Activated T-helper 1 cell treated with anti-CD3 and anti-CD28 coated beads, Interleukin-12 subunit alpha, Interleukin-12 subunit beta, Interleukin-2, Interleukin-4 antibody, amounts not matched to agents 30 ng/mL and 10 ng/mL and 1 ng/mL, durations not matched to agents 14 hours and 24 hours and 36 hours (primary cell): ENCODE measurements around the gene TCP11L2. TPM values are rescaled to one million over a fixed set of nuclear protein-coding genes. Genes with fewer than 3 reads are reported as not detected.

Experiments
- DNase-seq: peaks from one replicate; pipeline ENCODE4 v3.0.0; 2021; ENCODE audit warnings: low spot score
- H3K27ac Mint-ChIP-seq: one replicate; pipeline ENCODE4 v1.8.0; 2021; ENCODE audit warnings: mild to moderate bottlenecking, mixed read lengths
- H3K27me3 Mint-ChIP-seq: one replicate; pipeline ENCODE4 v1.8.0; 2022; ENCODE audit warnings: mild to moderate bottlenecking, moderate library complexity, mixed read lengths; ENCODE audit not compliant: insufficient read depth
- H3K36me3 Mint-ChIP-seq: one replicate; pipeline ENCODE4 v1.8.0; 2021; ENCODE audit warnings: low read depth, mixed read lengths
- H3K4me1 Mint-ChIP-seq: one replicate; pipeline ENCODE4 v1.8.0; 2021; ENCODE audit warnings: low read depth, mixed read lengths
- H3K4me3 Mint-ChIP-seq: one replicate; pipeline ENCODE4 v1.8.0; 2021; ENCODE audit warnings: mild to moderate bottlenecking, moderate library complexity, mixed read lengths
- H3K9me3 Mint-ChIP-seq: one replicate; pipeline ENCODE4 v1.8.0; 2021; ENCODE audit warnings: mixed read lengths
- intact Hi-C: fragments of 100-400 bp; cut with micrococcal nuclease; formaldehyde crosslinking; loops from one replicate; pipeline ENCODE4 v1.15.1; 2024
- total RNA-seq: library from RNA; stranded (reverse); gene quantifications from 2 replicates; pipeline ENCODE4 v1.2.3, GENCODE V29; 2022

The TCP11L2 gene
- total RNA-seq, 1 donor from 2014 or later = 4.3 TPM

DNA sequence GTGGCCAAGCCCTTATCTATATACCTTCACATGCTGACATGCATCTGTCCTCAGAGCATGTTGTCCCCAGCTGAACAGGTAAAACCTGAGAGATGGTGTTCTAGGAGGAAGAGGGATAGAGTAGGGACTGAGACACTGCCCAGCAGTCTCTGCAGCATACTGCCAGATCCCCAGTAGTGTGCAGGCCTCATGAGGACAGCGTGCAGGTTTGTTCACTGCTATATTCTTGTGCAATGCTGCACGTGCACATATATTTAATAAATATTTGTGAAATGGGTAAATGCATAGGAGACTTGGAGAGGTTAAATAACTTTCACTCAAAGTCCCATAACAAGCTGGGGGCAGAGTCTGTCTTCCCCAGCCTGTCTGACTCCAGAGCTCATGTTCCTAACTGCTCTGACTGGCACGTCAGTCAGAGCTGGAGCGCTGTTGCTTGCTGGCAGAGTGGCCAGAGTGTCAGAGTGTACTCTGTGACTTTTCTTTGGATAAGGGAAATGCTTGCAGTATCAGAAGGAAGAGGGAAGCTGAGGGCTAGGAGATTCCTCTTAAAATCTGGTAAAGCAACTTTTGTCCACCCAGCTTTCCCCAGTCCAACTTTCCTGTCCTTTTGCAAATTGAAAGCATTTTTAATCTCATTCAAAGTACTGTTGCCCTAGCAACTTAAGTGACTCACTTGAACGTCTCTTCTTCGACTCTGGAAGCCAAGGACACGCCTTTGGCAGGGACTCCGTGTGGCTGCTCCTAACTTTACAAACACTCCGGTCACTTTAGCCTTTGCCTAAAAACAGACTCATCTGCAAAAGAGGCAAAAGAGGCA, 40.1 kb downstream of the TCP11L2 start:
- Mint-ChIP-seq H3K27me3 (no peaks in the 10 kb centered on the region), H3K36me3 (peaks cover 6% of the 10 kb centered on the region), H3K9me3 (no peaks in the 10 kb centered on the region), H3K27ac (no peak overlapping the region), H3K4me3 (no peak overlapping the region), H3K4me1 (no peaks in the 10 kb centered on the region)
- no peak for DNase-seq
- intact Hi-C loops = no loop called here

DNA sequence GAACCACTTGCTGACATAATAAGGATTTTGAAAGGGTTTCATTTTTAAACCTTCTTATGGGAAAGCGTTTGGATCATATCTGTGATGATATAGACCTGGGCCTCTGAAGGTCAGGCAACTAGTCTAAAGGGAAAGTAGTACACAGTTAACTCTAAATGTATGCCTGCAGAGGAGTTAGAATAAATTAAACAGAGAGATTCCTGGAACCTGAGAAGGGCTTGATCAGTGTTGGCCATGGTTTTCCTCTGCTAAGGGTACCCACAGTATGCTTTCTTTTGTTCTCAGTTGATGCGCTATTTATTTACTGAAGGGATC, 40.6 kb downstream of the TCP11L2 start:
- Mint-ChIP-seq H3K27me3 (no peaks in the 10 kb centered on the region), H3K9me3 (no peaks in the 10 kb centered on the region), H3K4me1 (no peaks in the 10 kb centered on the region), H3K4me3 (no peak overlapping the region), H3K27ac (no peak overlapping the region), H3K36me3 (peaks cover 5% of the 10 kb centered on the region)
- no peak for DNase-seq
- intact Hi-C loops = no loop called here

DNA sequence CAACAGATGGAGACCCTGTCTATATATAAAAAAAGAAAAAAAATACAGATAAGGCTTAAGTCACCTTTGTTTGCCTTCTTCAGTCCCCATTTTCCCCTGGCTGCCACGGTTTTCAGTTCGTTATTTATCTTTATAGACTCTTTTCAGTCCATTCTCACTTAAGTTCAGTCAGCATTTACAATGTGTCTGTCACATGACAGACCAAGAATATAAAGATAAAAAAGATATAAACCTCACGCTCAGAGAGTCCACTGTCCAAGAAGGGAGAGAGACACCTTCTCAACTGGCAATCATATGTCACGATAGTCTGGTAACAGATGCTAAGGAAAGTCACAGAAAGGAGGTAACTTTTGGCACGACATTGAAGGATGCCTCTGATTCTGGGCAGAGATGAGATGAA, 41.6 kb downstream of the TCP11L2 start:
- Mint-ChIP-seq H3K9me3 (no peaks in the 10 kb centered on the region), H3K36me3 (peaks cover 5% of the 10 kb centered on the region), H3K27ac (no peak overlapping the region), H3K4me3 (no peak overlapping the region), H3K27me3 (no peaks in the 10 kb centered on the region), H3K4me1 (no peaks in the 10 kb centered on the region)
- intact Hi-C loops = no loop called here
- DNase-seq = no peak

DNA sequence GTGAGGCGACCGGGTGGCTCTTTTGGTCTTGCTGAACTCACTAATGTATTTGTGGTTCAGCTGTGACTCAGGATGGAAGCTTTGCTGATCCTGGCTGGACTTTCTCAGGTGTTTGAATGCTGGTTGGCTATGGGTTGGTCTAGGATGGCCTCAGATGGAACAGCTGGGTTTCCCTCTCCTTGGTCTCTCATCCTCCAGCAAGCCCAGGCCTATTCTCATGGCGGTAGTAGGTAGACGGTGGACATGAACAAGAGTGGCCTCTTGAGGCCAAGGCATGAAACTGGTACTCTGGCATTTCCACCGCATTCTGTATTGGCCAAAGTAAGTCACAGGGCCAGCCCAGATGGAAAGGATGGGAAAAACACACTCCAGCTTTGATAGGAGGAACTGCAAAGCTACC, 43.2 kb downstream of the TCP11L2 start:
- H3K27me3 Mint-ChIP-seq = peaks cover 4% of the 10 kb centered on the region
- H3K36me3 Mint-ChIP-seq = peaks cover 5% of the 10 kb centered on the region
- H3K9me3 Mint-ChIP-seq = no peaks in the 10 kb centered on the region
- no peak overlapping the region for H3K27ac Mint-ChIP-seq
- no peaks in the 10 kb centered on the region for H3K4me1 Mint-ChIP-seq
- H3K4me3 Mint-ChIP-seq = no peak overlapping the region
- no peak for DNase-seq
- intact Hi-C loops = no loop called here

DNA sequence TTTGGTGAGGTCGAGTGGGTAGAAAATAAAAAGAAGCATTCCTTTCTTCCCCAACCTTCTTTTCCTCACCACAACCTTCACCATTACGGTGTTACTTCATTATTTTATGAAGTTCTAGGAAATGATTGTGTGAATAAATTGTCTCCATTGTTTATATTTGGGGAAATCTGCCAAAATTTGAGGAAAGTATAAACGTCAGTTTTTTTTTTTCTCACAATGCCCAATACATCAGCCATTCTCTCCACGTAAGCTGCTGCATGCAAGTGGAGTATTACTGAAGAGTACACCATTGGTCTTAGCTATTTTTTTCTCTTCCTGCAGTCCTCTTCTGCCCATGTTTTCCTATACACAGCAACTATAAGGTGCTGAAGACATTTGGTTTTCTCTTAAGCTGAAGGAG, 45.9 kb downstream of the TCP11L2 start:
- H3K9me3 Mint-ChIP-seq = no peaks in the 10 kb centered on the region
- no peak overlapping the region for H3K27ac Mint-ChIP-seq
- H3K36me3 Mint-ChIP-seq = peaks cover 3% of the 10 kb centered on the region
- no peak for DNase-seq
- H3K4me3 Mint-ChIP-seq = no peak overlapping the region
- H3K4me1 Mint-ChIP-seq = no peaks in the 10 kb centered on the region
- peaks cover 8% of the 10 kb centered on the region for H3K27me3 Mint-ChIP-seq
- intact Hi-C loops = no loop called here

DNA sequence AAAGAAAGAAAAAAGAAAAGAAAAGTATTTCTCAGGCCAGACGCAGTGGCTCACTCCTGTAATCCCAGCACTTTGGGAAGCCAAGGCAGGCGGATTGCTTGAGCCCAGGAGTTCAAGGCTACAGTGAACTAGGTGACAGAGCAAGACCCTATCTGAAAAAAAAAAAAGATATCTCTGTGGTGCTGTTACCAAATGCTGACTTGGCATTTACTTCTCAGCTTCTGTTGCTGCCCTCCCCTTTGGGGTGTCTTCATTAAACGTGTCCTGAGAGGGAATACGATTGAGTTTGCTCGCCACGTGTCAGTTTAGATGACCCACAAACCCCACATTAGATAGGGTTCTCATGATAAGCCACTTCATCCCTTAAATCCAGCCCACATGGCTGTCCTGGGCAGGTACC, 50.6 kb downstream of the TCP11L2 start:
- H3K36me3 Mint-ChIP-seq = peaks cover under 1% of the 10 kb centered on the region
- peaks cover 9% of the 10 kb centered on the region for H3K4me1 Mint-ChIP-seq
- peaks cover 8% of the 10 kb centered on the region for H3K27me3 Mint-ChIP-seq
- DNase-seq = no peak
- intact Hi-C loops = loop anchor here (10.0 kb wide), 1 partner anchor 492 kb away; no protein-coding TSS in a partner anchor
- no peak overlapping the region for H3K27ac Mint-ChIP-seq
- no peaks in the 10 kb centered on the region for H3K9me3 Mint-ChIP-seq
- no peak overlapping the region for H3K4me3 Mint-ChIP-seq

DNA sequence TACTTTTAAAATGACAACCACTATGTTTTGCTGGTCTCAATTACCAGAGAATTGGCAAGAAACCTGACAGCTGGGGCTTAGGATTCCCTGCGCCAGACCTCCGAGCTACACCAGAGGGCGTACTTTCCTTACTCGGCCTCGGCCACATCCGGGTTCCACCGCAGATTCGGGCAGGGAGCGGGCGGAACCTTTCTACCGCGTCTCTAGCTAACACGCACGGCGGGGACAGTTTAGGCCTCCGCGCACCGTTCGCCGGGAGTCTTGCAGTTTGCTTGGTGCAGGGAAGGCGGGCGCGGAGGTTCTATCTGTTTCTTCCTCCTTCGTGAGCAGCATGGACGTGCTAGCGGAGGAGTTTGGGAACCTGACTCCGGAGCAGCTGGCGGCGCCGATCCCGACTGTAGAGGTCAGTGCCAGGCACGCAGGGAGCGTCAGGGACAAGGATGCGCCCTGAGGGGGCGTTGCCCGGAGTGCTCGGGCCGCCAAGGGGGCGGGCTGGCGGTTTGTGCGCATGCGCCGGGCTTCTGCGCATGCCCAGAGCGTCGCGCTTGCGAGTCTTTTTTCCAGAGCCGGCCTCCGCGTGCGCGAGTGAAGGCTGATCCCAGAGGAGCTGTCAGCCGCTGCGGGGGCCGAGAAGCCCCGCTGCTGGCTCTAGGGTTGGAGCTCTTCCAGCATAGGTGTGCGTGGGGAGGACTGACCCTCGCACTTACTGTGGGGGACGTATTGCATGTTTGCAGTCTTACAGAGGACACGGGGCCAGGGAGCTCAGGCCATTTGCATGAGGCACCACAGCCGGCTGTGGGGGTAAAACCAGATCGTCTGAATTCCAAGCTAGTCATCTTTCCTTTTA, 55.2 kb downstream of the TCP11L2 start, which contains the start of gene POLR3B:
Gene POLR3B (plus strand): TSS at position 200 of the 847 bp plus-strand sequence. CDS start 132 bp downstream, at position 332.
- Mint-ChIP-seq H3K9me3 (no peaks in the 10 kb centered on the region), H3K4me3 (peak within 1 kb of the TSS; percentile 85), H3K27ac (peak within 1 kb of the TSS; percentile 79), H3K36me3 (peaks cover 4% of the 10 kb centered on the region), H3K4me1 (peaks cover 16% of the 10 kb centered on the region), H3K27me3 (no peaks in the 10 kb centered on the region)
- DNase-seq = peak; percentile 94
- intact Hi-C loops = loop anchor here (1.0 to 10.0 kb wide), 12 partner anchors 29 to 1120 kb away; partner anchors contain the start of genes APPL2, C12orf75, CRY1 and MTERF2

DNA sequence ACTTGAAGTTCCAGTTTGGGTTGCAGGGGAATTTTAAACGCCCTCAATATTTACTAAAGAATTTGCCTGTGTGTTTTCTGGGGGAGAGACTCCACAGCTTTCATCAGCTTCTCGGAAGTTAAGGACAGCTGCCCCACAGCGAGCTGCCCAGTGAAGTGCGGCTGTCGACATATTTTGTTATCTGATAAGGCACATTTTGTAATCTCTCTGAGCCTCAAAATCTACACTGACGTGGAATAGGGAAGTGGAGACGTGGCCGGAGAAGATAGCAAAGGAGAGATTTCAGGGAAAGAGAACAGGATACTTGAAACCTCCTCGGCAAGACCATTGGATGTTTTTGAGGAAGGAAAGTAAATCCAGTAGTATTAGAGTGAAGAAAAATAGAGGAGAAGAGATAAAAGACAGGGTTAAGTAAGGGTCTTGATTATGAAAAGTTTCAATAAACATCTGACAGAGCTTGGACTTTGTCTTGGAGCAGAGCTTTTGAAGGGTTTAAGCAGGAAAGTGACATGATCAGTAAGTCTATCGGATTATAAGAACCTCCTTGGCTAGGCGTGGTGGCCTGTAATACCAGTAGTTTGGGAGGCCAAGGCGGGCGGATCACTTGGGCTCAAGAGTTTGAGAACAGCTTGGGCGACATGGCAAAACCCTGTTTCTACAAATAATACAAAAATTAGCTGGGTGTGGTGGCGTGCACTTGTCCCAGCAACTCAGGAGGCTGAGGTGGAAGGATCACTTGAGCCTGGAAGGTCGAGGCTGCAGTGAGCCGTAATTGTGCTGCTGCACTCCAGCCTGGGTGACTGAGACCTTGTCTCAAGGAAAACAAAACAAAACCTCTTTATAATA, 56.1 kb downstream of the TCP11L2 start:
- DNase-seq = no peak
- intact Hi-C loops = loop anchor here (1.0 to 10.0 kb wide), 3 partner anchors 486 to 1121 kb away; partner anchors contain the start of genes APPL2 and MTERF2
- no peaks in the 10 kb centered on the region for H3K27me3 Mint-ChIP-seq
- peaks cover 16% of the 10 kb centered on the region for H3K4me1 Mint-ChIP-seq
- H3K4me3 Mint-ChIP-seq = peak overlapping the region; percentile 85
- H3K27ac Mint-ChIP-seq = peak overlapping the region; percentile 79
- H3K36me3 Mint-ChIP-seq = peaks cover 4% of the 10 kb centered on the region
- H3K9me3 Mint-ChIP-seq = no peaks in the 10 kb centered on the region

DNA sequence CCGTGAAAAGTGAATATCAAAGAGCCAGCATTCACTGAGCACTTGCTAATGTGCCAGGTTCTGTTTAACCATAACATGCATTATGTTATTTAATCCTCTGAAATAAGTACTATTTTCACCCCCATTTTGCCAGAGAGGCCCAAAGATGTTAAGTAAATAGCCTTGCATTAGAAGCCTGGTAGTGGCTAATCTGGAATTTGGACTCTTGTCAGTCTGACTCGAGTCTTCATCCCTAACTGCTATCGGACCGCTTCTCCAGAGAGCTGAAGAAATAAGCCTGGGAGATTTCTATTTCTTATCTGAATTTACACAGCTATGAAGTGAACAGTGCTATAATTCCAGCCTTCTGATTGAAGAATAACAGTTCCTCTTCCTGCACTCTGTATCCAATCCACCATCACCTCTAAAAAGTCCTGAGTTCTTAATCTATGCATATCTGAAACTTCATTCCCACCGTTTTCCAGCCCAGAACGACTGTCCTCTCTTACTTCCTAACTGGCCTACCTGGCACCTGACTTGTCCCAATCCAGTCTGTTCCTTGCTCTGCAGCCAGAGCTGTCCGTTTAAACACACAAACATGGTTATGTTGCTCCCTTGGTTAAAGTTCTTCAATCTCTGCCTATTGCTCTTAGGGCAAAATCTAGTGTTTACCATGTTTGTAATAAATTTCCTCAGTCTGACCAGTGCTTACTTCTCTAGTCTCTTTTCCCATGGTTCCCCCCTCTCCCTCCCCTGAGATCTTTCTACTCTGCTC, 57.3 kb downstream of the TCP11L2 start:
- intact Hi-C loops = loop anchor here (5.0 to 10.0 kb wide), 2 partner anchors 485 to 1123 kb away; partner anchors contain the start of gene APPL2
- no peak overlapping the region for H3K4me3 Mint-ChIP-seq
- no peak for DNase-seq

DNA sequence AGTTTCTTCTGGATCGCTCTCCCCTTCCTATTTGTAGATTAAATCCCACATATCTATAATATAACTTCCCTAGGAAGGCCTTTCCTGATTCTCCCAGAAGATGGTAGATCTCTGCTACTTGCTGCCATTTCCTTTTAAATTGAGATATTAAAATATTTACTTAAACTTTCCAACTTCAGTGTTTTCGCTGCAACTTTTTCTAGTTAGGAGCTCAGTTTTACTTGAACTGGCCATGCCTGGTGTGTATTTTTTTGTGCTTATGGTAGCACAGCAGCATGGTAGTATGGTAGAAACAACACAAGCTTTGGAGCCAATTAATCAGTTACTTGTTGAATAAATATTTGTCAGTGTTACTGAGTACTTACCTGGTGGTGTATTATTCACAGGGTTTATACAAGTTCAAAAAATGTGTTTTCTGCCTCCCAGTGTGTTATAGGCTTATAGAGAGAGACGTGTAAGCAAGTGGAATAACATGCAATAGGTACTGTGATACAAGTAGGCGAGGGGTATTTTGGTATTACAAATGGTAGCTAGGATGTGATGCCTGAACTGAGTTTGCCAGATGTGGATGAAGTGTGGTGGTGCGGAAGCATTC, 58.0 kb downstream of the TCP11L2 start:
- Mint-ChIP-seq H3K9me3 (no peaks in the 10 kb centered on the region), H3K27me3 (no peaks in the 10 kb centered on the region), H3K4me3 (no peak overlapping the region), H3K36me3 (peaks cover 4% of the 10 kb centered on the region), H3K4me1 (peaks cover 16% of the 10 kb centered on the region), H3K27ac (no peak overlapping the region)
- DNase-seq = no peak
- intact Hi-C loops = no loop called here

More for the DNA sequence above, 57.3 kb downstream of the TCP11L2 start:
- H3K27ac Mint-ChIP-seq = no peak overlapping the region
- peaks cover 16% of the 10 kb centered on the region for H3K4me1 Mint-ChIP-seq
- H3K27me3 Mint-ChIP-seq = no peaks in the 10 kb centered on the region
- no peaks in the 10 kb centered on the region for H3K9me3 Mint-ChIP-seq
- H3K36me3 Mint-ChIP-seq = peaks cover 4% of the 10 kb centered on the region

DNA sequence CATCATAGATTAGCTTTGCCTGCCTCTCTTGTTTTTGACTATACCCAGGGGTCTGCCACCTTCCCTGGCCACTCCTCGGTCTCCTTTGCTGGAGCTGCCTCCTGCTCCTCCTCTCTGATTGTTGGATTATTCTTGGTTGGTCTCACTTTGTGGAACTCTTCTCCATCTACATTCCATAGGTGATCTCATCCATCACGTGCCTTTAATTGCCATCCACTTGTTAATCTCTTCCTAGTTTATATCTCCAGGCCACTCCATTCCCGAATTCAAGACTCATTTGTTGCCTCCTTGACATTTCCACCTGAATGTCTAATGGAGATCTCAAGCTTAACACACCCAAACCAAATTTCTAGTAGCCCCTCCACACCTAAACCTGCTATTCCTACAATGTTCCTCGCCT, 60.4 kb downstream of the TCP11L2 start:
- intact Hi-C loops = no loop called here

More for the DNA sequence above, 60.4 kb downstream of the TCP11L2 start:
- peaks cover 9% of the 10 kb centered on the region for H3K4me1 Mint-ChIP-seq
- H3K36me3 Mint-ChIP-seq = peaks cover 11% of the 10 kb centered on the region
- no peaks in the 10 kb centered on the region for H3K27me3 Mint-ChIP-seq
- H3K4me3 Mint-ChIP-seq = no peak overlapping the region
- DNase-seq = no peak
- H3K9me3 Mint-ChIP-seq = no peaks in the 10 kb centered on the region
- no peak overlapping the region for H3K27ac Mint-ChIP-seq
